ENCODE data around the gene C8B.

C8B gene

GRCh38 chr1:56894014-56894413, 71.8 kb downstream of the C8B start:
- DNase-seq: no peak

GRCh38 chr1:56890229-56890628, 75.6 kb downstream of the C8B start:
- no peak for DNase-seq

GRCh38 chr1:56881417-56881816, 84.4 kb downstream of the C8B start:
- DNase-seq: no peak

- no peak for DNase-seq
Measured at GRCh38 chr1:56880774-56881173, 85.0 kb downstream of the C8B start.

Measured in NCI-H1092 (cell line).